Breast epithelium (tissue), 4 donors: Measurements from ENCODE around the gene AMZ1. TPM values are rescaled to one million over a fixed set of nuclear protein-coding genes. Genes with fewer than 3 reads are reported as not detected.
"Not testable (repeated sequence)": the region's sequence is repeated elsewhere in the genome, so short reads cannot be mapped to it uniquely, and the experiment has no call there.

Experiments used
- DNase-seq, 2 donors: peaks; one replicate each; pipeline ENCODE4 v3.0.0-alpha.2; 2019; ENCODE audit warnings: low spot score in 2 of 2
- H3K27ac ChIP-seq, 2 donors: fragments of 200-600 bp; sonication (generic) in 1 of 2; one replicate each; pipeline ENCODE4 v1.5.1; 2016 to 2019; ENCODE audit warnings: mild to moderate bottlenecking in 1 of 2
- H3K27me3 ChIP-seq, 2 donors: fragments of 200-600 bp; sonication (generic) in 1 of 2; one replicate each; pipeline versions ENCODE4 v1.5.1 to v1.6.0; 2017 to 2019; ENCODE audit warnings: control low read depth in 1 of 2, mild to moderate bottlenecking in 1 of 2
- H3K36me3 ChIP-seq: fragments of 200-600 bp; one replicate; pipeline ENCODE4 v1.5.1; 2019
- H3K4me1 ChIP-seq, 2 donors: fragments of 200-600 bp; sonication (generic); one replicate each; pipeline ENCODE4 v1.5.1; 2016 to 2019; ENCODE audit warnings: control low read depth in 1 of 2
- H3K4me3 ChIP-seq, 3 donors: fragments of 200-600 bp; sonication (generic); 1 replicate in 2 of 3; 2 replicates in 1 of 3; pipeline ENCODE4 v1.5.1; 2016 to 2019; ENCODE audit warnings: mild to moderate bottlenecking in 3 of 3, moderate library complexity in 2 of 3
- H3K9me3 ChIP-seq, 2 donors: fragments of 200-600 bp; sonication (generic) in 1 of 2; one replicate each; pipeline ENCODE4 v1.5.1; 2016 to 2019; ENCODE audit warnings: control low read depth in 1 of 2
- CTCF ChIP-seq, 3 donors: fragments of 450-650 bp; IDR thresholded peaks; one replicate each; pipeline ENCODE4 v1.5.1; 2016 to 2017; ENCODE audit warnings: antibody characterized with exemption in 3 of 3, mild to moderate bottlenecking in 3 of 3, moderate library complexity in 3 of 3
- POLR2A ChIP-seq: fragments of 450-650 bp; IDR thresholded peaks from one replicate; pipeline ENCODE4 v1.6.1; 2016; ENCODE audit warnings: antibody characterized with exemption, mild to moderate bottlenecking, moderate library complexity
- POLR2AphosphoS5 ChIP-seq, 3 donors: sonication (generic); formaldehyde crosslinking; IDR thresholded peaks; one replicate each; pipeline ENCODE4 v1.6.1; 2017; ENCODE audit warnings: antibody characterized with exemption in 3 of 3
- intact Hi-C: fragments of 100-400 bp; cut with DNase I; formaldehyde crosslinking; loops from one replicate; pipeline ENCODE4 v1.15.1; 2023; ENCODE audit warnings: low total_unique reads
- total RNA-seq, 3 donors: library from RNA; depleted of rRNA; stranded (reverse); fragments of >200 nt; gene quantifications; one replicate each; pipeline ENCODE4 v1.1.0, GENCODE V29; 2016

AMZ1 gene
- total RNA-seq, 3 donors from 2014 or later, result 0.16 to 0.88 (median 0.33) TPM

- H3K4me1 ChIP-seq, result no peaks in the 10 kb centered on the region
- TF ChIP-seq CTCF (IDR thresholded peaks at IDR 0.05) (no peak), POLR2AphosphoS5 (IDR thresholded peaks at IDR 0.05) (no peak), POLR2A (no peak)
- no peaks in the 10 kb centered on the region for H3K36me3 ChIP-seq
- H3K9me3 ChIP-seq, result peaks cover 0 to 5% of the 10 kb centered on the region in 2 donors
- DNase-seq, result no peak
- no peak overlapping the region for H3K27ac ChIP-seq
- no peak overlapping the region for H3K4me3 ChIP-seq
- intact Hi-C loops, result no loop called here
- peaks cover 0 to 8% of the 10 kb centered on the region in 2 donors for H3K27me3 ChIP-seq
Measured at GRCh38 chr7:2670171-2670570, 17.8 kb upstream of the AMZ1 start.

GRCh38 chr7:2670720-2671391 is 17.1 kb upstream of the AMZ1 start:
- Histone ChIP-seq H3K4me1 (no peaks in the 10 kb centered on the region), H3K4me3 (no peak overlapping the region), H3K27ac (no peak overlapping the region), H3K27me3 (peaks cover 0 to 8% of the 10 kb centered on the region in 2 donors), H3K9me3 (peaks cover 4 to 5% of the 10 kb centered on the region in 2 donors), H3K36me3 (no peaks in the 10 kb centered on the region)
- no peak for DNase-seq
- intact Hi-C loops, result no loop called here
- TF ChIP-seq POLR2A, result no peak
- TF ChIP-seq CTCF (IDR thresholded peaks at IDR 0.05), result peak; percentile 47 to 72 (median 70)

- H3K27me3 ChIP-seq, H3K36me3 ChIP-seq, H3K4me3 ChIP-seq, H3K27ac ChIP-seq, DNase-seq, intact Hi-C loops, H3K4me1 ChIP-seq, H3K9me3 ChIP-seq: not testable (repeated sequence)
Measured at GRCh38 chr7:2673214-2673613, 14.8 kb upstream of the AMZ1 start.

GRCh38 chr7:2673934-2674333 is 14.1 kb upstream of the AMZ1 start:
- DNase-seq, result no peak
- intact Hi-C loops, result no loop called here

GRCh38 chr7:2675256-2675764 is 12.7 kb upstream of the AMZ1 start:
- intact Hi-C loops, result no loop called here
- Histone ChIP-seq H3K4me3 (no peak overlapping the region), H3K36me3 (no peaks in the 10 kb centered on the region), H3K9me3 (peaks cover 0 to 4% of the 10 kb centered on the region in 2 donors), H3K27me3 (peaks cover 0 to 8% of the 10 kb centered on the region in 2 donors), H3K27ac (no peak overlapping the region), H3K4me1 (no peaks in the 10 kb centered on the region)
- DNase-seq, result no peak
- TF ChIP-seq POLR2AphosphoS5 (IDR thresholded peaks at IDR 0.05) (no peak), POLR2A (no peak), CTCF (IDR thresholded peaks at IDR 0.05) (no peak)

More at GRCh38 chr7:2673934-2674333, 14.1 kb upstream of the AMZ1 start:
- Histone ChIP-seq H3K4me3 (no peak overlapping the region), H3K27ac (no peak overlapping the region), H3K4me1 (no peaks in the 10 kb centered on the region), H3K36me3 (no peaks in the 10 kb centered on the region), H3K27me3 (peaks cover 0 to 8% of the 10 kb centered on the region in 2 donors), H3K9me3 (peaks cover 0 to 4% of the 10 kb centered on the region in 2 donors)
- TF ChIP-seq CTCF (IDR thresholded peaks at IDR 0.05) (no peak), POLR2AphosphoS5 (IDR thresholded peaks at IDR 0.05) (no peak), POLR2A (no peak)

- intact Hi-C loops, DNase-seq: not testable (repeated sequence)
Measured at GRCh38 chr7:2676576-2676975, 11.4 kb upstream of the AMZ1 start.

GRCh38 chr7:2678454-2678853 is 9.5 kb upstream of the AMZ1 start:
- DNase-seq, H3K9me3 ChIP-seq, H3K4me3 ChIP-seq, H3K4me1 ChIP-seq, H3K27ac ChIP-seq, H3K36me3 ChIP-seq, intact Hi-C loops: not testable (repeated sequence)
- H3K27me3 ChIP-seq, result peaks cover 0 to 16% of the 10 kb centered on the region in 2 donors

More at GRCh38 chr7:2676576-2676975, 11.4 kb upstream of the AMZ1 start:
- H3K27me3 ChIP-seq, result peaks cover 0 to 16% of the 10 kb centered on the region in 2 donors
- not testable (repeated sequence) for H3K27ac ChIP-seq, H3K9me3 ChIP-seq, H3K36me3 ChIP-seq, H3K4me3 ChIP-seq, H3K4me1 ChIP-seq

- not testable (repeated sequence) for H3K36me3 ChIP-seq, H3K4me1 ChIP-seq, H3K9me3 ChIP-seq, H3K27ac ChIP-seq, DNase-seq
- peaks cover 0 to 16% of the 10 kb centered on the region in 2 donors for H3K27me3 ChIP-seq
- peak overlapping the region in 2 of 3 donors; percentile 15 to 54 for H3K4me3 ChIP-seq
- intact Hi-C loops, result loop anchor here (10.0 kb wide), 1 partner anchor 205 kb away; the partner anchor contains the start of gene GRIFIN
Measured at GRCh38 chr7:2679135-2680127, 8.6 kb upstream of the AMZ1 start.
